ENCODE data around the gene NCOA1. TPM values are rescaled to one million over a fixed set of nuclear protein-coding genes. Genes with fewer than 3 reads are reported as not detected.

The NCOA1 gene
- total RNA-seq, 1 donor from 2014 or later, result 75.1 TPM

GRCh38 chr2:24814516-24814915, 323.5 kb downstream of the NCOA1 start:
- Mint-ChIP-seq H3K27ac (ENCODE audit: unreplicated experiment) (no peak overlapping the region), H3K4me3 (ENCODE audit: unreplicated experiment) (no peak overlapping the region), H3K4me1 (ENCODE audit: low read depth, unreplicated experiment) (no peaks in the 10 kb centered on the region), H3K27me3 (ENCODE audit: unreplicated experiment) (no peaks in the 10 kb centered on the region), H3K9me3 (ENCODE audit: unreplicated experiment) (peaks cover 2% of the 10 kb centered on the region), H3K36me3 (ENCODE audit: unreplicated experiment) (no peaks in the 10 kb centered on the region)
- no peak for DNase-seq
- no peak for TF ChIP-seq CTCF (IDR thresholded peaks at IDR 0.05; ENCODE audit: partially characterized antibody, unreplicated experiment)

- Mint-ChIP-seq H3K4me3 (ENCODE audit: unreplicated experiment) (no peak overlapping the region), H3K27ac (ENCODE audit: unreplicated experiment) (no peak overlapping the region), H3K36me3 (ENCODE audit: unreplicated experiment) (no peaks in the 10 kb centered on the region), H3K9me3 (ENCODE audit: unreplicated experiment) (peaks cover 2% of the 10 kb centered on the region), H3K4me1 (ENCODE audit: low read depth, unreplicated experiment) (no peaks in the 10 kb centered on the region), H3K27me3 (ENCODE audit: unreplicated experiment) (no peaks in the 10 kb centered on the region)
- no peak for TF ChIP-seq CTCF (IDR thresholded peaks at IDR 0.05; ENCODE audit: partially characterized antibody, unreplicated experiment)
- DNase-seq, result no peak
Observed at GRCh38 chr2:24815171-24815570, 324.1 kb downstream of the NCOA1 start.

- H3K4me3 Mint-ChIP-seq (ENCODE audit: unreplicated experiment), result no peak overlapping the region
- TF ChIP-seq CTCF (IDR thresholded peaks at IDR 0.05; ENCODE audit: partially characterized antibody, unreplicated experiment), result no peak
- peaks cover 4% of the 10 kb centered on the region for H3K4me1 Mint-ChIP-seq (ENCODE audit: low read depth, unreplicated experiment)
- peaks cover 4% of the 10 kb centered on the region for H3K9me3 Mint-ChIP-seq (ENCODE audit: unreplicated experiment)
- H3K27me3 Mint-ChIP-seq (ENCODE audit: unreplicated experiment), result no peaks in the 10 kb centered on the region
- no peak overlapping the region for H3K27ac Mint-ChIP-seq (ENCODE audit: unreplicated experiment)
- H3K36me3 Mint-ChIP-seq (ENCODE audit: unreplicated experiment), result no peaks in the 10 kb centered on the region
- no peak for DNase-seq
Observed at GRCh38 chr2:24816404-24816803, 325.4 kb downstream of the NCOA1 start.

GRCh38 chr2:24816884-24817283, 325.8 kb downstream of the NCOA1 start:
- Mint-ChIP-seq H3K4me1 (ENCODE audit: low read depth, unreplicated experiment) (peaks cover 4% of the 10 kb centered on the region), H3K36me3 (ENCODE audit: unreplicated experiment) (no peaks in the 10 kb centered on the region), H3K27ac (ENCODE audit: unreplicated experiment) (no peak overlapping the region), H3K9me3 (ENCODE audit: unreplicated experiment) (peaks cover 4% of the 10 kb centered on the region), H3K27me3 (ENCODE audit: unreplicated experiment) (no peaks in the 10 kb centered on the region), H3K4me3 (ENCODE audit: unreplicated experiment) (no peak overlapping the region)
- TF ChIP-seq CTCF (IDR thresholded peaks at IDR 0.05; ENCODE audit: partially characterized antibody, unreplicated experiment), result no peak
- no peak for DNase-seq

GRCh38 chr2:24818721-24819167, 327.7 kb downstream of the NCOA1 start:
- Mint-ChIP-seq H3K36me3 (ENCODE audit: unreplicated experiment) (peaks cover 7% of the 10 kb centered on the region), H3K27ac (ENCODE audit: unreplicated experiment) (no peak overlapping the region), H3K27me3 (ENCODE audit: unreplicated experiment) (no peaks in the 10 kb centered on the region)

More at GRCh38 chr2:24818721-24819167, 327.7 kb downstream of the NCOA1 start:
- Mint-ChIP-seq H3K4me1 (ENCODE audit: low read depth, unreplicated experiment) (peaks cover 10% of the 10 kb centered on the region), H3K9me3 (ENCODE audit: unreplicated experiment) (peaks cover 4% of the 10 kb centered on the region), H3K4me3 (ENCODE audit: unreplicated experiment) (no peak overlapping the region)
- no peak for DNase-seq
- TF ChIP-seq CTCF (IDR thresholded peaks at IDR 0.05; ENCODE audit: partially characterized antibody, unreplicated experiment), result no peak
